ENCODE results near the gene LCE1D.

DNA sequence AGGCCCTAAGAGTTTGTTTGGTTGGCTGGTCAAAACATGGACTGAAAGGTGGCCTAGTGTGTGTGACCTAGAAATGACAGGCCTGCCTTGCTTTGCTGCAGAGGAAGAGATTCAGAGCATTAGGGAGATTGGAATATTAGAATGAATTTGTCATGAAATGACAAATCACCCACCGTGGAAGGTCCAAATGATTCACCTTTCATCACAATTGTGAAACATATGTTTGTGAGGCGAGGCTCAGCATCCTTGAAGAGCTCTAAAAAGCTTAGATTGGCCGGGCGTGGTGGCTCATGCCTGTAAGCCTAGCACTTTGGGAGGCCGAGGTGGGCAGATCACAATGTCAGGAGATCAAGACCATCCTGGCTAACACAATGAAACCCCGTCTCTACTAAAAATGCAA is 20.8 kb downstream of the LCE1D start:
- TF ChIP-seq, protein P1, sequence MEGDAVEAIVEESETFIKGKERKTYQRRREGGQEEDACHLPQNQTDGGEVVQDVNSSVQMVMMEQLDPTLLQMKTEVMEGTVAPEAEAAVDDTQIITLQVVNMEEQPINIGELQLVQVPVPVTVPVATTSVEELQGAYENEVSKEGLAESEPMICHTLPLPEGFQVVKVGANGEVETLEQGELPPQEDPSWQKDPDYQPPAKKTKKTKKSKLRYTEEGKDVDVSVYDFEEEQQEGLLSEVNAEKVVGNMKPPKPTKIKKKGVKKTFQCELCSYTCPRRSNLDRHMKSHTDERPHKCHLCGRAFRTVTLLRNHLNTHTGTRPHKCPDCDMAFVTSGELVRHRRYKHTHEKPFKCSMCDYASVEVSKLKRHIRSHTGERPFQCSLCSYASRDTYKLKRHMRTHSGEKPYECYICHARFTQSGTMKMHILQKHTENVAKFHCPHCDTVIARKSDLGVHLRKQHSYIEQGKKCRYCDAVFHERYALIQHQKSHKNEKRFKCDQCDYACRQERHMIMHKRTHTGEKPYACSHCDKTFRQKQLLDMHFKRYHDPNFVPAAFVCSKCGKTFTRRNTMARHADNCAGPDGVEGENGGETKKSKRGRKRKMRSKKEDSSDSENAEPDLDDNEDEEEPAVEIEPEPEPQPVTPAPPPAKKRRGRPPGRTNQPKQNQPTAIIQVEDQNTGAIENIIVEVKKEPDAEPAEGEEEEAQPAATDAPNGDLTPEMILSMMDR (conservative IDR thresholded peaks at IDR 0.05 in 1 of 2, IDR thresholded peaks at IDR 0.05 in 1 of 2; ENCODE audit: low read depth in 1 of 2, low read length in 2 of 2) = no peak
- TF ChIP-seq EZH2 (IDR thresholded peaks at IDR 0.05; ENCODE audit: low read length, missing control alignments) = no peak
